ENCODE results near the gene FGD2. TPM values are rescaled to one million over a fixed set of nuclear protein-coding genes. Genes with fewer than 3 reads are reported as not detected.

Gene FGD2
- total RNA-seq, 1 experiment from 2014 or later = 0.10 TPM

DNA sequence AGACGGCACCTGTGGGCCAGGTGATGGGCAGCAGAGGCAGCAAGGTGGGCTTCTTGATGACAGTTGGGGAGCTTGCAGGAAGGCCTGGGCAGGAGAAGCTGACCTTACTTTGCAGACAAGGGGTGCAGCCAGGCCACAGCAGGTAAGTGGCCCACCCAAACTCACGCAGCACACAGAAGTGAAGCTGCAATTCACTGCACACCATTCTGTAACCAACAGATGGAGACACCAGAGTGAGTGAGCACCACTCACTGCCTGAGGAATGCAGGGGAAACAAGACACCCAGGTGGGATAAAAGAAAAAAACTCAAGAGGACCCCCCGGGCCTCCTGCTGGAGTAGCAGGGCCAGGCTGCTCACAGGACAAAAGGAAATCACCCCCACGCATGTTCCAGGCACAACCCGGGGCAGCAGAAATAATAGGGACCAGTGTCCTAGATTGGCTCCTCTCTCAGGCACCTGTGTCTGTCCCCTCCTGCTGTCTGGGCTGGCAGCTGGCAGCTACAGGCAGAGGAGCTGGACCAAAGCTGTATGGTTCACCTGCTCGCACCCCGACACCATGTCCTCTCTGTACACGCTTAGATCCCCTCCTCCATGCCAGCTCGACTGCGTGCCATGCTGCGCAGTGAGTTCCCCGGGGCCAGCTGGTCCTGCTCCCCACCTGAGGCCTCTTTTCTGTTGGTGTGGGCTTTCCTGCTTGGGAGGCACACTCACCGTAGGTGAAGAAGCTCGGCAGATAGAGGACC lies 24.4 kb upstream of the FGD2 start:
- H3K4me3 ChIP-seq (replicated peaks in 1 of 2; ENCODE audit: low read depth in 1 of 2, low read length in 2 of 2) = no peak overlapping the region
- no peak overlapping the region; the same call in 1 of the 2 replicates for H3K27ac ChIP-seq (ENCODE audit: low read depth, low read length)
- H3K79me2 ChIP-seq (ENCODE audit: insufficient read depth, low read length) = peaks cover 83% of the 10 kb centered on the region
- TF ChIP-seq POLR2A (IDR thresholded peaks at IDR 0.05; ENCODE audit: borderline replicate concordance, extremely low read depth, insufficient read depth, insufficient read length) = no peak
- TF ChIP-seq CTCF (IDR thresholded peaks at IDR 0.05 in 2 of 3, conservative IDR thresholded peaks at IDR 0.05 in 1 of 3; ENCODE audit: borderline replicate concordance in 1 of 3, insufficient read depth in 1 of 3, low read depth in 2 of 3, low read length in 2 of 3) = no peak
- TF ChIP-seq SRF (IDR thresholded peaks at IDR 0.05; ENCODE audit: low read depth) = no peak
- no peak for TF ChIP-seq ATF3 (IDR thresholded peaks at IDR 0.05)
- TF ChIP-seq SIN3A (IDR thresholded peaks at IDR 0.05; ENCODE audit: low read depth) = no peak
- no peak for TF ChIP-seq RAD21 (IDR thresholded peaks at IDR 0.05; ENCODE audit: low read depth)
- H2AFZ ChIP-seq (ENCODE audit: low read depth, low read length, poor library complexity, severe bottlenecking) = no peak overlapping the region
- no peak overlapping the region for H3K4me2 ChIP-seq (ENCODE audit: low read length)
- peaks cover 25 to 45% of the 10 kb centered on the region in 2 experiments for H3K36me3 ChIP-seq (ENCODE audit: control insufficient read depth in 1 of 2, insufficient read depth in 2 of 2, low read length in 2 of 2)
- no peak overlapping the region for H3K9ac ChIP-seq (ENCODE audit: low read length)
- peaks cover 11% of the 10 kb centered on the region; the same call in 1 of the 2 replicates for H4K20me1 ChIP-seq (ENCODE audit: insufficient read depth)
- ATAC-seq (no peak), DNase-seq (ENCODE audit: low read depth, low spot score) (no peak)
- H3K9me3 ChIP-seq (ENCODE audit: control insufficient read depth in 1 of 2, insufficient read depth in 1 of 2, low read depth in 1 of 2, low read length in 2 of 2) = no peaks in the 10 kb centered on the region
- H3K4me1 ChIP-seq (ENCODE audit: control insufficient read depth in 1 of 2, insufficient read depth in 2 of 2, low read length in 2 of 2) = peaks cover 7 to 19% of the 10 kb centered on the region in 2 experiments; a peak in 3 of 4 replicates
- ChIA-PET CTCF (no interaction called here), POLR2A (no interaction called here), RAD21 (ENCODE audit: low non-redundant PET in 1 of 2, low total read pairs in 2 of 2, uncharacterized antibody in 2 of 2, unreplicated experiment in 2 of 2) (no interaction called here)
- intact Hi-C loops (cut with micrococcal nuclease) = no loop called here
- BruUV-seq (replicated peaks) = no TSS peak
- no peaks in the 10 kb centered on the region for H3K27me3 ChIP-seq (ENCODE audit: insufficient read depth, low read length)
- H3K9me2 ChIP-seq (ENCODE audit: insufficient read depth) = no peaks in the 10 kb centered on the region

DNA sequence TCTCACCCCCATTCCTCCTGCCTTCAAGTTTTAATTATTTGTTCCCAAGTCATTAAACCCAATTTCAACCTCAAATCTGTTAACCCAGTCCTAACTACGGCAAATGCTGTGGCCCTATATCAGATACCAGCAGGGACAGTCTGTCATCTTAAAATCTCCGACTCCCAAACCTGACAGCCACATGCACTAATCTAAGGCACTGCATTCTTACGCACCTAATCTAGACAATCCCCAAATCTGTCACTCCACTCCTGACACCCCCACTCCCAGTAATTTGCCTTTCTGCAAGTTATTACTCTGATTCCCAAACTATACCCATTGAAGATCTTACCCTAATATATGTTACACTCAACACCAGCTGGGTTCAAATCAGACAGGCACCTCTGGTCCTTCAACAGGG lies 21.9 kb upstream of the FGD2 start:
- BruUV-seq (replicated peaks) = no TSS peak
- intact Hi-C loops (cut with micrococcal nuclease) = no loop called here
- ATAC-seq = no peak

More for the DNA sequence above, 21.9 kb upstream of the FGD2 start:
- ChIA-PET RAD21 (ENCODE audit: low non-redundant PET in 1 of 2, low total read pairs in 2 of 2, uncharacterized antibody in 2 of 2, unreplicated experiment in 2 of 2) (no interaction called here), CTCF (no interaction called here), POLR2A (no interaction called here)
- H3K9me3 ChIP-seq (ENCODE audit: control insufficient read depth in 1 of 2, insufficient read depth in 1 of 2, low read depth in 1 of 2, low read length in 2 of 2) = no peaks in the 10 kb centered on the region
- H3K9me2 ChIP-seq (ENCODE audit: insufficient read depth) = no peaks in the 10 kb centered on the region
- H3K36me3 ChIP-seq (ENCODE audit: control insufficient read depth in 1 of 2, insufficient read depth in 2 of 2, low read length in 2 of 2) = peaks cover 4 to 21% of the 10 kb centered on the region in 2 experiments; a peak in 3 of 4 replicates
- H3K4me3 ChIP-seq (replicated peaks in 1 of 2; ENCODE audit: low read depth in 1 of 2, low read length in 2 of 2) = no peak overlapping the region
- peaks cover 74% of the 10 kb centered on the region for H3K79me2 ChIP-seq (ENCODE audit: insufficient read depth, low read length)
- H3K9ac ChIP-seq (ENCODE audit: low read length) = no peak overlapping the region
- H2AFZ ChIP-seq (ENCODE audit: low read depth, low read length, poor library complexity, severe bottlenecking) = no peak overlapping the region
- no peak for TF ChIP-seq EZH2phosphoT487 (IDR thresholded peaks at IDR 0.05; ENCODE audit: borderline replicate concordance)
- no peak for DNase-seq (ENCODE audit: low read depth, low spot score)
- H3K27me3 ChIP-seq (ENCODE audit: insufficient read depth, low read length) = no peaks in the 10 kb centered on the region
- H3K27ac ChIP-seq (ENCODE audit: low read depth, low read length) = no peak overlapping the region
- H4K20me1 ChIP-seq (ENCODE audit: insufficient read depth) = peaks cover 11% of the 10 kb centered on the region; the same call in 1 of the 2 replicates
- no peak overlapping the region for H3K4me2 ChIP-seq (ENCODE audit: low read length)
- peaks cover 7 to 28% of the 10 kb centered on the region in 2 experiments; a peak in 3 of 4 replicates for H3K4me1 ChIP-seq (ENCODE audit: control insufficient read depth in 1 of 2, insufficient read depth in 2 of 2, low read length in 2 of 2)
